NOMO-1 treated with DMSO at 0.1 percent for 48 hours (cell line): ENCODE data around the gene NCOA5.
"Not testable (repeated sequence)": the region's sequence is repeated elsewhere in the genome, so short reads cannot be mapped to it uniquely, and the experiment has no call there.

Source experiments
- DNase-seq: peaks from one replicate; lab custom pipeline; 2025; ENCODE audit not compliant: unreplicated experiment; lab: John Stamatoyannopoulos, UW

The NCOA5 gene

GRCh38 chr20:46121184-46121930 is 31.6 kb upstream of the NCOA5 start:
- DNase-seq: no peak

GRCh38 chr20:46120136-46120535 is 30.4 kb upstream of the NCOA5 start:
- DNase-seq: no peak

- DNase-seq: no peak
These were observed 29.8 kb upstream of the NCOA5 start for GRCh38 chr20:46119547-46119946.

- no peak for DNase-seq
These were observed 29.3 kb upstream of the NCOA5 start for GRCh38 chr20:46119028-46119546.

GRCh38 chr20:46118481-46119020 is 28.8 kb upstream of the NCOA5 start:
- no peak for DNase-seq

- peak; percentile 18 for DNase-seq
These were observed 28.1 kb upstream of the NCOA5 start, which contains the start of gene CD40 for GRCh38 chr20:46117704-46118467. CD40 (plus strand) TSS chr20:46118314; CDS start chr20:46118344, 30 bp downstream.

GRCh38 chr20:46114449-46114848 is 24.7 kb upstream of the NCOA5 start:
- no peak for DNase-seq

- no peak for DNase-seq
These were observed 23.3 kb upstream of the NCOA5 start for GRCh38 chr20:46113113-46113470.

- no peak for DNase-seq
These were observed 22.8 kb upstream of the NCOA5 start for GRCh38 chr20:46112430-46113112.

- no peak for DNase-seq
These were observed 22.1 kb upstream of the NCOA5 start for GRCh38 chr20:46111836-46112212.

- DNase-seq: peak; percentile 65
These were observed 21.5 kb upstream of the NCOA5 start for GRCh38 chr20:46111028-46111835.

GRCh38 chr20:46108976-46109375 is 19.2 kb upstream of the NCOA5 start:
- no peak for DNase-seq

- peak; percentile 90 for DNase-seq
These were observed 18.7 kb upstream of the NCOA5 start for GRCh38 chr20:46108435-46108841.

GRCh38 chr20:46107061-46107460 is 17.3 kb upstream of the NCOA5 start:
- DNase-seq: no peak

- no peak for DNase-seq
These were observed 14.5 kb upstream of the NCOA5 start for GRCh38 chr20:46104262-46104661.

GRCh38 chr20:46102940-46103339 is 13.2 kb upstream of the NCOA5 start:
- DNase-seq: no peak

GRCh38 chr20:46101957-46102356 is 12.2 kb upstream of the NCOA5 start:
- no peak for DNase-seq

- no peak for DNase-seq
These were observed 11.2 kb upstream of the NCOA5 start for GRCh38 chr20:46100988-46101387.

- not testable (repeated sequence) for DNase-seq
These were observed 10.7 kb upstream of the NCOA5 start for GRCh38 chr20:46100444-46100843.

- no peak for DNase-seq
These were observed 9.9 kb upstream of the NCOA5 start for GRCh38 chr20:46099491-46100287.
